HG02678 (cell line): Measurements from ENCODE around the gene GOLGA6D.
"Not testable (repeated sequence)": the region's sequence is repeated elsewhere in the genome, so short reads cannot be mapped to it uniquely, and the experiment has no call there.

ENCODE experiments used
- ATAC-seq: cut with Tn5 transposase; IDR thresholded peaks from one replicate; pipeline ENCODE4 v1.9.1; 2021; ENCODE audit warnings: mild to moderate bottlenecking, moderate library complexity; ENCODE audit not compliant: unreplicated experiment

The GOLGA6D gene

DNA sequence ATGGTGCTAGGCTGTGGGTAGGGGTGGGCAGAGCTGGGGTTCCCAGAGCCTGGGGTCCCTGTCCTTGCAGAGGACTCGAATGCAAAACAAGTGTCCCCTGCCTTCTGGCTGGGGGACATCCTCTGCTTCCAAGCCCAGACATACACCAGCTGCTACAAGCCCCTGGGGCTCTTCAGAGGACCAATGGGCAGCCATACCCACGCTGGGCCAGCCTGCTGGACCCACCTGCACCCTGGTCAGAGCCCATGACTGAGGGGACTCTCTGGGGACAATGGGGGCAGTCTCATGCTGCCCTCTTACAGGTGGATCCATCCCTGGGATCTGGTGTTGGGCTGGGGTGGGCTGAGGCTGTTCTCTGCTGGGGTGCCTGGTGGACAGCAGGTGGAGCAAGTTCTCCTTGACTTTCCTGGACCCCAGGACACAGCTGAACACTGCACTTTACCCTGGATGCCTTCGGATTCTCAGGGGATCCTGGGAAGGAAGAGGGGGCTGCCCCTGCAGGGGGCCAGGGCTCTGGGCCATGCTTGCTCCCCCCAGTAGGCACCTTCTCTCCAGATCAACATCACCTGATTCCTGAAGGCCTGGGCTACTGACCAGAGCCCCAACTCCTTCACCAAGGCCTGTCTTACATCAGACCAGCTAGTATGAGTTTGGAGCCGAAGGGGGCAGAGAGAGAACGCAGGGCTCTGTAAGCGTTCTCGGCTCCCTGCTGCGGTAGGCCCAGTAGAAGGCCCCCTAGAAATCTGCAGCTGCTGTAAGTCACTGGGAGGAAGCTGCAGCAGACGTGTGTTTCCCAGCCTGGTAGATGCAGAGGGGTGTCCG is 46.1 kb downstream of the GOLGA6D start:
- no peak for ATAC-seq

DNA sequence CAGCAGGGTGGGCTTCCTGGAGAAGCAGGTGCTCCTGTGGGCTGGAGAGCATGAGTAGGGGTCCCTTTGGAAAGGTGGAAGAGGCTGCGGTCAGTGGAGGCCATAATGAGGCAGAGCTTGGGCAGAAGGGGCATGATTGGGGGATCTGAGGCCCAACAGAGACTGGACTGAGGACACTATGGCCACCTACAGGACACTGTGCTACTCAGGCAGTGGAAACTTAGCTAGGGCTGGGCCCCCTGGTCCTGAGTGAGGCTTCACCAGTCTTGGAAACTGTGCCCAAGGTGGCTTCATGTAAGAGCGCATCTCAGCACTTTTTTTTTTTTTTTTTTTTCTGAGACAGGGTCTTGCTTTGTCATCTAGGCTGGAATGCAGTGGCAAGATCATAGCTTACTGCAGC is 46.9 kb downstream of the GOLGA6D start:
- no peak for ATAC-seq

DNA sequence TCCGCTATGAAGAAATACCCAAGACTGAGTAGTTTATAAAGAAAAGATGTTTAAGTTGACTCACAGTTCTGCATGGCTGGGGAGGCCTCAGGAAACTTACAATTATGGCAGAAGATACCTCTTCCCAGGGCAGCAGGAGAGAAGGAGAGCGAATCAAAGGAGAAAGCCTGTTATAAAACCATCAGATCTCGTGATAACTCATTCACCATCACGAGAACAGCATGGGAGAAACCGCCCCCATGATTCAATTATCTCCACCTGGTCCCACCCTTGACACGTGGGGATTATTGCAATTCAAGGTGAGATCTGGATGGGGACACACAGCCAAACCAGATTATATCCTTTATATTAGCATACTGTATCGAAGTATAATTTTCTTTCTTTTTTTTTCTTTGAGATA is 49.5 kb downstream of the GOLGA6D start:
- ATAC-seq: not testable (repeated sequence)

DNA sequence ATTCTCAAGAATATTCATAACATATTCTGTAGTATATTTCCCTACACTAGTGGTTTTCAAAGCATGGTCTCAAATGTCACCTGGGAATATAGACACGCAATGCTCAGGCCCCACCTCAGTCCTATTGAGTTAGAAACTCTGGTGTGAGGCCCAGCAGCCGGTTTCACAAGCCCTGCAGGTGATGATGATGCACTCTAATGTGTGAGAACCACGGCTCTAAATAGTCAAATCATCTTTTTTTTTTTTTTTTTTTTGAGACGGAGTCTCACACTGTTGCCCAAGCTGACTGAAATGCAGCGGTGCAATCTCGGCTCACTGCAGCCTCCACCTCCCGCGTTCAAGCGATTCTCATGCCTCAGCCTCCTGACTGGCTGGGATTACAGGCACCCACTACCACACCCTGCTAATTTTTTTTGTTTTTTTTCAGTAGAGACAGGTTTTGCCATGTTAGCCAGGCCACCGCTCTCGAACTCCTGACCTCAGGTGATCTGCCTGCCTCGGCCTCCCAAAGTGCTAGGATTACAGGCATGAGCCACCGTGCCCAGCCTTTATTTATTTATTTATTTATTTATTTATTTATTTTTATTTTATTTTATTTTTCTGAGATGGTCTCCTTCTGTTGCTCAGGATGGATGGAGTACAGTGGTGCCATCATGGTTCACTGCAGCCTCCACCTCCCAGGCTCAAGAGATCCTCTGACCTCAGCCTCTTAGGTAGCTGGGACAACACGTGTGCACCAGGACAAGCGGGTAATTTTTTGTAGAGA is 51.2 kb downstream of the GOLGA6D start:
- peak; percentile 46 for ATAC-seq

DNA sequence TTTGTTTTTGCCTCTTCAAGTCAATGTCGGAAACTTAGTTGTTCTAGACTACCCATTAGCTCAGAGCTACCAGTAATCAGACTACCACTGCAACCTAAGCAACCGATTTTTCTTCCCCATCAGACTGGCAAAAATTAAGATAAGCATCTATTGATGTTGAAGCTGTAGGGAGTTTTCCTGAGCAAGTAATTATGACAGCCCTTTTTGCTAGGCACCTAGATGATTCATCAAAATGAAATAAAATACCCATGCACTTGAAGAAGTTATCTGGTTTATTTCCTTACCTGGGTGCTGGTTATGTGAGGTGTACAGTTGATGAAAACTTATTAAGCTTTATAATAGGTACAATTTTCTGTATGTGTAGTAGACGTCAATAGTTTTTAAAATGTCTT is 52.7 kb downstream of the GOLGA6D start:
- ATAC-seq: no peak

DNA sequence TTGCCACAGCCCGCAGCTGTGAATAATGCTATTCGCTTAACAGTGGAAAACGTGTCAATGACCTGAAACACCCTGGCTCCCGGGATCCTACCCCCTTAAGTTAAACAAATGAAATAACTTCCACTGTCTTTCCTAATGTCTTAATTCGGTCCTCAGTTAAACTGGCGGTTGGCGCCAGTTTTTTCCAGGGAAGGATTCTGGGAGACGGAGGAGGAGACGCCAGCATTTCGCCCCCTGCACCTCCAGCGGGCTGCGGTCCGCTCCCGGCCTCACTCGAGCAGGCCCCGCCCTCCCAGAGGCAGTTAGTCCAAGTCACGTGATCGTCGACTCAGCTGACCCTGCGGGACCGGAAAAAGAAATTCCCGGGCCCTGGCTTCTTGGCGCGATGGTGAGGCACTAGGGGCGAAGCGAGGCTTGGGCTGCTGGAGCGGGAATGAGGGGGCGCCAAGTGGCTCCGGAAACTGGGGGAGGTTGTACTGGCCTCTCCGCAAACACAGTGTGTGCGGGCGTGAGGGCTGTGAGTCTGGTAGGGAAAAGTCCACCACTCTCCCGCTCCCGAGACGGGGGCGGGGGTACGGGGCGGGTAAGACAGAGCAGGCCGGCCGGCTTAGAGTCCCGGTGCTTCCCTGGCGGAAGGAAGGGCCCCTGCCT is 53.2 kb downstream of the GOLGA6D start, which contains the start of gene COMMD4:
TSS of gene COMMD4 (plus strand) at position 359 of the 651 bp plus-strand sequence. CDS start at position 386, 27 bp downstream.
- peak; percentile 76 for ATAC-seq

DNA sequence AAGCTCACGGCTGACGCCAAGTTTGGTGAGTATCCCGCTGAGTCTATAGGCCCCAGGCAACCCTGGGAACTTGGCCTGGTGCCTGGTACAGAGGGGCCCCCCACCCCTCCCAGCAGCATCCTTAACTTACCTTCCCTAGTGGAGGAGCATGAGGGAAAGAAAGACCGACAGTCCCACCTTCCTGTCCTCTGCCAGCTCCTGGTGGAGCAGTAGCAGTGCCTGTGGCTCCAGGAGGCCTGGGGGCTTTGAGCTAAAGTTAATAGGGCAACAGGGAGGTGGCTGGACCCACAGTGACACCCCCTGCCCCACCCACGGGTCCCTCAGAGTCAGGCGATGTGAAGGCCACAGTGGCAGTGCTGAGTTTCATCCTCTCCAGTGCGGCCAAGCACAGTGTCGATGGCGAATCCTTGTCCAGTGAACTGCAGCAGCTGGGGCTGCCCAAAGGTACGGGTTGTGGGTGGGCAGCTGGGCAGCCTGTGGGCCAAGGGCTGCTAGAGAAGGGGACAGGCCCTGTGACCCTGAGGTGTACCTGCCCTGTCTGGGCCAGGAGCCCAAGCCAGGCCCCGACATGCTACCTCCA is 56.1 kb downstream of the GOLGA6D start:
- ATAC-seq: no peak

DNA sequence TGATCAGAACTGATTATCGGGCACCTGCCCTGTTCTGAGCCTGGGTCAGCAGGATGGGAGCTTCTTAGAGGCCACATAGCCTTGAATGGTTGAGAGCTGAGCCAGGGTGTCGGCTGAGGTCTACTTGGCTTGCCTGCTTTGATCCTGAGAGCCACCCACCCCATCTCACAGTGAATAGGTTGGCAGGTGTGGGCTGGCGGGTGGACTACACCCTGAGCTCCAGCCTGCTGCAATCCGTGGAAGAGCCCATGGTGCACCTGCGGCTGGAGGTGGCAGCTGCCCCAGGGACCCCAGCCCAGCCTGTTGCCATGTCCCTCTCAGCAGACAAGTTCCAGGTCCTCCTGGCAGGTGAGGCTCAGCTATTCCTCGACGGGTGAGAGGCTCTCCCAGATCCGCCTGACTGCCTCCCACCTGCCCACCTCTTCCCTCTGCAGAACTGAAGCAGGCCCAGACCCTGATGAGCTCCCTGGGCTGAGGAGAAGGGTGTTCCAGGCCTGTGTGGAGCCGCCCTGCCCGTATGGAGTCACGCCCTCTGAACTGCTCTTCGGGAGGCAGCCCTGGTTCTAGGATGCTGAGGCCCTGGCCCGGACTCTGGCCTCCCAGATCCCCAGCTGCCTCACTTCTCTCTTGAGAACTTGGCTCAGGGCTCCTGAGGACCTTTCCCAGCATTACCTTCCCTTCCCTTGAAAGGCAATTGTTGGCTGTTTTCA is 57.1 kb downstream of the GOLGA6D start:
- no peak for ATAC-seq

DNA sequence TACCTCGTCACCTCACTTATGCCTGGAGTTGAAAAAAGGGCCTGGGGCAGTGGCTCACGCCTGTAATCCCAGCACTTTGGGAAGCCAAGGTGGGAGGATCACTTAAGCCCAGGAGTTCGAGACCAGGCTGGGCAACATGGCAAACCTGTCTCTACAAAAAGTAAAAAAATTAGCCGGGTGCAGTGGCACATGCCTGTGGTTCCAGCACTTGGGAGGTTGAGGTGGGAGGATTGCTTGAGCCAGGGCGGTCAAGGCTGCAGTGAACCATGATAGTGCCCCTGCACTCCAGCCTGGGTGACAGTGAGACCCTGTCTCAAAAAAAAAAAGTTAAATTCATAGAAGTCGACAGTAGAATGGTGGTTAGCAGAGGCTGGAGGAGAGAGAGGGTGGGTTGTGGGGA is 59.6 kb downstream of the GOLGA6D start:
- ATAC-seq: no peak

DNA sequence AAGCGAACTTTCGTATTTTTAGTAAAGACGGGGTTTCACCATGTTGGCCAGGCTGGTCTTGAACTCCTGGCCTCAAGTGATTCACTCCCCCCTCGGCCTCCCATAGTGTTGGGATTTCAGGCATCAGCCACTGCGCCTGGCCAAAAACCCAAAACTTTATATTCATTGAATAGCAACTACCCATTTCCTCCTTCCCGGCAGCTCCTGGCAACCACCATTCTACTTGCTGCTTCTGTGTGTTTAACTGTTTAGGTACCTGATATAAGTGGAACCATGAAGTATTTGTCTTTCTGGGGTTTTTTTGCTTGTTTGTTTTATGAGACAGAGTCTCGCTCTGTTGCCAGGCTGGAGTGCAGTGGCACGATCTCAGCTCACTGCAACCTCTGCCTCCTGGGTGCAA is 61.3 kb downstream of the GOLGA6D start:
- not testable (repeated sequence) for ATAC-seq
